ENCODE measurements around the gene MYO5C.

Gene MYO5C, protein sequence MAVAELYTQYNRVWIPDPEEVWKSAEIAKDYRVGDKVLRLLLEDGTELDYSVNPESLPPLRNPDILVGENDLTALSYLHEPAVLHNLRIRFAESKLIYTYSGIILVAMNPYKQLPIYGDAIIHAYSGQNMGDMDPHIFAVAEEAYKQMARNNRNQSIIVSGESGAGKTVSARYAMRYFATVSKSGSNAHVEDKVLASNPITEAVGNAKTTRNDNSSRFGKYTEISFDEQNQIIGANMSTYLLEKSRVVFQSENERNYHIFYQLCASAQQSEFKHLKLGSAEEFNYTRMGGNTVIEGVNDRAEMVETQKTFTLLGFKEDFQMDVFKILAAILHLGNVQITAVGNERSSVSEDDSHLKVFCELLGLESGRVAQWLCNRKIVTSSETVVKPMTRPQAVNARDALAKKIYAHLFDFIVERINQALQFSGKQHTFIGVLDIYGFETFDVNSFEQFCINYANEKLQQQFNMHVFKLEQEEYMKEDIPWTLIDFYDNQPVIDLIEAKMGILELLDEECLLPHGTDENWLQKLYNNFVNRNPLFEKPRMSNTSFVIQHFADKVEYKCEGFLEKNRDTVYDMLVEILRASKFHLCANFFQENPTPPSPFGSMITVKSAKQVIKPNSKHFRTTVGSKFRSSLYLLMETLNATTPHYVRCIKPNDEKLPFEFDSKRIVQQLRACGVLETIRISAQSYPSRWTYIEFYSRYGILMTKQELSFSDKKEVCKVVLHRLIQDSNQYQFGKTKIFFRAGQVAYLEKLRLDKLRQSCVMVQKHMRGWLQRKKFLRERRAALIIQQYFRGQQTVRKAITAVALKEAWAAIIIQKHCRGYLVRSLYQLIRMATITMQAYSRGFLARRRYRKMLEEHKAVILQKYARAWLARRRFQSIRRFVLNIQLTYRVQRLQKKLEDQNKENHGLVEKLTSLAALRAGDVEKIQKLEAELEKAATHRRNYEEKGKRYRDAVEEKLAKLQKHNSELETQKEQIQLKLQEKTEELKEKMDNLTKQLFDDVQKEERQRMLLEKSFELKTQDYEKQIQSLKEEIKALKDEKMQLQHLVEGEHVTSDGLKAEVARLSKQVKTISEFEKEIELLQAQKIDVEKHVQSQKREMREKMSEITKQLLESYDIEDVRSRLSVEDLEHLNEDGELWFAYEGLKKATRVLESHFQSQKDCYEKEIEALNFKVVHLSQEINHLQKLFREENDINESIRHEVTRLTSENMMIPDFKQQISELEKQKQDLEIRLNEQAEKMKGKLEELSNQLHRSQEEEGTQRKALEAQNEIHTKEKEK (N-terminal part only)

DNA sequence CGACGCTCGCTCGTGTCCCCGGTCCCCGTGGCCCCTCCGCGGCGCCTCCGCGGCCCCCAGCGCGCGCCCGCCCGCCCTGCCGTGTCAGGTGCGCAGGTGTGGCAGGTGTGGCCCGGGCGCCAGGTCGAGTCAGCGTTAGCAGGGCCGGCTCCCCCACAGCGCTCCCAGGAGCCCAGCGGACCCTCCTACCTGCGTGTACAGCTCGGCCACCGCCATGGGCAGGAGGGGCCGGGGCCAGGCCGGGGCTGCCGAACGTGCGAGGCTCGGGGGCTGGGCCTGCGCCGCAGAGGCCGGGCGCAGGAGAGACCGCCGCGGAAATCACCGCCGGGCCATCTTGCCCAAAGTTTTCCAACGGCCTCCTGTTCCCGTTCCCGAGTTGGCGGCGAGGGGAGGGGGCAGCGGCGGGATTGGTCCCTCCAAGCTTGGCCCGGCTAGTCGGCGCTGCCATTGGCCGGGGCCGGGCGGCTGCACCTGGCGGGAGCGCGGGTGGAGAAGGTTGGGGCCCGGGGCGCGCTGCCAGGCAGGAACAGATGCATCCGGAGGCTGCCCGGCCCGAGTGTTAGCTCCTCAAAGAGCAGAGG, at the start of gene MYO5C:
MYO5C (minus strand) TSS at position 384 of the 581 bp plus-strand sequence; CDS start at position 216, 168 bp downstream.
- no peak for TF ChIP-seq POLR2A (IDR thresholded peaks at IDR 0.05; ENCODE audit: extremely low read depth, insufficient read length)
- TF ChIP-seq, protein P1, sequence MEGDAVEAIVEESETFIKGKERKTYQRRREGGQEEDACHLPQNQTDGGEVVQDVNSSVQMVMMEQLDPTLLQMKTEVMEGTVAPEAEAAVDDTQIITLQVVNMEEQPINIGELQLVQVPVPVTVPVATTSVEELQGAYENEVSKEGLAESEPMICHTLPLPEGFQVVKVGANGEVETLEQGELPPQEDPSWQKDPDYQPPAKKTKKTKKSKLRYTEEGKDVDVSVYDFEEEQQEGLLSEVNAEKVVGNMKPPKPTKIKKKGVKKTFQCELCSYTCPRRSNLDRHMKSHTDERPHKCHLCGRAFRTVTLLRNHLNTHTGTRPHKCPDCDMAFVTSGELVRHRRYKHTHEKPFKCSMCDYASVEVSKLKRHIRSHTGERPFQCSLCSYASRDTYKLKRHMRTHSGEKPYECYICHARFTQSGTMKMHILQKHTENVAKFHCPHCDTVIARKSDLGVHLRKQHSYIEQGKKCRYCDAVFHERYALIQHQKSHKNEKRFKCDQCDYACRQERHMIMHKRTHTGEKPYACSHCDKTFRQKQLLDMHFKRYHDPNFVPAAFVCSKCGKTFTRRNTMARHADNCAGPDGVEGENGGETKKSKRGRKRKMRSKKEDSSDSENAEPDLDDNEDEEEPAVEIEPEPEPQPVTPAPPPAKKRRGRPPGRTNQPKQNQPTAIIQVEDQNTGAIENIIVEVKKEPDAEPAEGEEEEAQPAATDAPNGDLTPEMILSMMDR (IDR thresholded peaks at IDR 0.05; ENCODE audit: low read depth, low read length) = no peak
- TF ChIP-seq, protein P2, sequence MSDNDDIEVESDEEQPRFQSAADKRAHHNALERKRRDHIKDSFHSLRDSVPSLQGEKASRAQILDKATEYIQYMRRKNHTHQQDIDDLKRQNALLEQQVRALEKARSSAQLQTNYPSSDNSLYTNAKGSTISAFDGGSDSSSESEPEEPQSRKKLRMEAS (IDR thresholded peaks at IDR 0.05; ENCODE audit: low read depth, low read length) = no peak
- no peak for TF ChIP-seq MYC (IDR thresholded peaks at IDR 0.05; ENCODE audit: low read depth, low read length)
- DNase-seq (ENCODE audit: low read depth) = no peak
- H3K4me3 ChIP-seq (ENCODE audit: low read depth, low read length) = no peak within 1 kb of the TSS

DNA sequence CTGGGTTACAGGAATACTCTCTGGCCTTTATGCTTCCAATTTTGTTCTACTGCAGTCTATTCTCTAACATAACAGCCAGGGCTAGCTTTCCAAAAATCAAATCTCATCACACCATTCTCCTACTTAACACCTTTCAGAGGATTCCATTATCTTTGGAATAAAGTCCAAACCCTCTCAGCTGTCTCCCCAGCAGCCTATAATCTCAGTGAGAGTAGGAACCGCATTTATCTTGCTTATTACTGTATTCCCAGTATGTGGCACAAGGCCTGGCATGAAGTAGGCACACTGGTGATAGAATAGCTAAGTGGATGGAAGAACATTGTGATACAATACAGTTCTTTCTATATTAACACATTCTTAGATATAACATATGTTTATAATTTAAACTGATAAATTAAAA, 49.0 kb upstream of the MYO5C start:
- TF ChIP-seq MYC (IDR thresholded peaks at IDR 0.05; ENCODE audit: low read depth, low read length) = no peak
- TF ChIP-seq, protein P2 (IDR thresholded peaks at IDR 0.05; ENCODE audit: low read depth, low read length) = no peak
- no peak for TF ChIP-seq POLR2A (IDR thresholded peaks at IDR 0.05; ENCODE audit: extremely low read depth, insufficient read length)
- TF ChIP-seq, protein P1 (IDR thresholded peaks at IDR 0.05; ENCODE audit: low read depth, low read length) = no peak
- no peak overlapping the region for H3K4me3 ChIP-seq (ENCODE audit: low read depth, low read length)
- DNase-seq (ENCODE audit: low read depth) = no peak

DNA sequence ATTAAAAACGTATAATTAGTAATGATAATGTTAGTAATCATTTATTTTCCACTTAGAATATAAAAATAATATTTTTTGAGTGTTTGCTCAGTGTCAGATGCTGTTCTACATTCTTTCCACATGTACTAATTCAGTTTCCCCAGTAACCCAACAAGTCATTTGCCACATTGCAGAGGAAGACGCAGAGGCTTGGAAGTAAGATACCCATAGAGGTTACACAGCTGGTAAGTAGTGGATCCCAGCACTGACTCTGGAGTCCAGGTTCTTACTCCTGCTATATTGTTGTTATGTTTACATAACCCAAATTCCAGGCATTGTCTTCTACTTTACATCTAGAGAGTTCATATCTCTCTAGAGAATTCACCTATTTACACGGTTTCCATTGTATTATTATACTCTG, 48.2 kb upstream of the MYO5C start:
- no peak for DNase-seq (ENCODE audit: low read depth)
- no peak overlapping the region for H3K4me3 ChIP-seq (ENCODE audit: low read depth, low read length)
- TF ChIP-seq, protein P2 (IDR thresholded peaks at IDR 0.05; ENCODE audit: low read depth, low read length) = no peak
- TF ChIP-seq POLR2A (IDR thresholded peaks at IDR 0.05; ENCODE audit: extremely low read depth, insufficient read length) = no peak
- TF ChIP-seq, protein P1 (IDR thresholded peaks at IDR 0.05; ENCODE audit: low read depth, low read length) = no peak
- TF ChIP-seq MYC (IDR thresholded peaks at IDR 0.05; ENCODE audit: low read depth, low read length) = no peak

DNA sequence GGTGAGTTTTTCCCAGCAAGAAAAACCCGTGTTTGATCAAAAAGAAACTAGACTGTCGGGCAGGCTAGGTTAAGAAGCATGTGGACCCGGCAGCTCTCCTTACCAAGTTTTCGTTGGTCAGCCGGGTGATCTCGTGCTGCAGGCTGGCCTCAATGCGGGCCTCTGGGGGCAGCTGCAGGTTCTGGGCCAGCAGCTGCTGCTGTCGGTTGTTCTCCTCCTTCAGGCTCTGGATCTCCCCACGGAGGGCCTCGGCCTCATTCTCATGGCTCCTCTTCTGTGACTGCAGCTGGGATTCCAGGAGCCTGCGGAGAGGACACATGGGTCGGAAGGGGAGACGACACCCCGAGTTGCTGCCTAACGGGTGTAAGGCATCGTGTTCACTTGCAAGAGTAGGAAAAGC, 44.5 kb upstream of the MYO5C start:
- DNase-seq (ENCODE audit: low read depth) = no peak
- TF ChIP-seq MYC (IDR thresholded peaks at IDR 0.05; ENCODE audit: low read depth, low read length) (no peak), POLR2A (IDR thresholded peaks at IDR 0.05; ENCODE audit: extremely low read depth, insufficient read length) (no peak)
- TF ChIP-seq, protein P1 (IDR thresholded peaks at IDR 0.05; ENCODE audit: low read depth, low read length) = no peak
- TF ChIP-seq, protein P2 (IDR thresholded peaks at IDR 0.05; ENCODE audit: low read depth, low read length) = no peak
- no peak overlapping the region for H3K4me3 ChIP-seq (ENCODE audit: low read depth, low read length)

DNA sequence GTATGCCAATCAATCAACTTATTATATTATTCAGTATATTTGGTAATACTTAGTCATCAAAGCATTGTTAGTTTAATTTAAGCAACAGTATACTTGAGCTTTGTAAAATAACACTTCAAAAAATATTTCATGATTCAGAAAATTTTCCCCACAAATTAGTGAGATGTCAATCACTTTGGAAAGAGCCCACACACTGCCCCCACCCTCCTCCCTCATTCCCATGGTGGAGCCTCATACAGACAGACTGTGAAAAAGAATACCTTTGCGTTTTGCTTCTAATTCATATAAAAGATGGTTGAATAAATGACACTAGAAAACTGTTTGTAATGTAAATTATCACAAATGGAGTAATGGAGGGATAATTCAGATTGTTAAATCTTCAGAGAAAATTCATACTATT, 43.3 kb upstream of the MYO5C start:
- TF ChIP-seq POLR2A (IDR thresholded peaks at IDR 0.05; ENCODE audit: extremely low read depth, insufficient read length) = no peak
- TF ChIP-seq MYC (IDR thresholded peaks at IDR 0.05; ENCODE audit: low read depth, low read length) = no peak
- TF ChIP-seq, protein P1 (IDR thresholded peaks at IDR 0.05; ENCODE audit: low read depth, low read length) = no peak
- TF ChIP-seq, protein P2 (IDR thresholded peaks at IDR 0.05; ENCODE audit: low read depth, low read length) = no peak
- no peak for DNase-seq (ENCODE audit: low read depth)
- no peak overlapping the region for H3K4me3 ChIP-seq (ENCODE audit: low read depth, low read length)

All from NB4 (cell line).